C4-2B (cell line): ENCODE data around the gene FSTL1.

Experiments used
- CTCF ChIP-seq: fragments of 450-650 bp; conservative IDR thresholded peaks from 2 replicates; pipeline ENCODE4 v1.5.1; 2017; ENCODE audit warnings: mild to moderate bottlenecking
- ZFX ChIP-seq: fragments of 450-650 bp; IDR thresholded peaks from 2 replicates; pipeline ENCODE4 v1.6.1; 2017

- no peak for TF ChIP-seq CTCF
- no peak for TF ChIP-seq ZFX
These were observed 54.3 kb downstream of the FSTL1 start for GRCh38 chr3:120396469-120396868.
